DMS114 treated with DMSO at 0.1 percent for 48 hours (cell line): ENCODE measurements around the gene ERC1.

Experiments used
- DNase-seq: peaks from one replicate; lab custom pipeline; 2025; ENCODE audit not compliant: unreplicated experiment; lab: John Stamatoyannopoulos, UW

ERC1 gene

DNA sequence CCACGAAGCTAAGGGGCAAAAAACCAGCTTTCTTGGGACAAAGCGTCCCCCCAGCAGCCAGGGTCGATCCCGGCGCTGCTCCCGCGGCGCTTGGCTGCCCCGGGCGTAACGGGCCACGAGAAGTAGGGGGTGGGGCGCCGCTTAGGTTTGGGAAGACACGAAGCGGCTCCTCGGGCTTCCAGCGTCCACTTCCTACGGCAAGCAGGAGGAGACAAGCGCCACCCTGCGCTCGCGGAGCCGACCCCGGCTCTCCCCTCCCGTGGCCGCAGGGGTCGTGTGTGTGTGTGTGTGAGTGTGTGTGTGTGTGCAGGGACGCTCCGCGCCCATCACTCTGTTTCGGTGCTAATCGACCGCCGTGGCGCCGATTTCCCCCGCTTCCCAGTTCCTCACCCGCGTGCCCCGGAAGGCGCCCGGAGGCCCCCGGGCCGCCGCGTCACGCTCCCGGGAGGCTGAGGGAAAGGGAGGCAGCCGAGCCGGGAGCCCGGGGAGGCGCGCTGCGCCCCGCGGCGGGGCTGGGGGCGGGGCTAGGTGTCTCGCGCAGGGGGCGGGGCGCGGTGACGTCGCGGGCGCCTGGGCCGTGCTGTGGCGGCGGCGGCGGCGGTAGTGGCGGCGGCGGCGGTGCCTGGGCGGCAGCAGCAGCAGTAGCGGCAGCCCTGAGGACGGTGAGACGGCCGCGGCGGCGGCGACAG is at the start of gene ERC1:
Gene ERC1 (plus strand): TSS at position 563 of the 689 bp plus-strand sequence. CDS start 36,681 bp downstream, outside the sequence.
- DNase-seq: peak; percentile 81

DNA sequence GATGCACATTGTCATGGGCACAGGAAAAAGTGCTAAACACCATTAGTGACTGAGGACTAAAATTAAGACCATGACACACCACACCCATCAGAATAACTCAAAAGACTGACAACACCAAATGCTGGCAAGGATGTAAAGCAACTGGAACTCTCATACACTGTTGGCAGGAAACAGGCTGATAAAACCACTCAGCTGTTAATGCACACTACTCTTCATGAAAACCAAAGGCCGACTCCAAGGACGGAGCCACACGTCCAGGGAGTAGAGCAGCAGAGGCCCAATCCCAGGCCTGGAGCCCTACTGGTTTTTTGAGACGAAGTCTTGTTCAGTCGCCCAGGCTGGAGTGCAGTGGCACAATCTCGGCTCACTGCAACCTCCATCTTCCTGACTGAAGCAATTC is 48.0 kb upstream of the ERC1 start:
- DNase-seq: no peak

DNA sequence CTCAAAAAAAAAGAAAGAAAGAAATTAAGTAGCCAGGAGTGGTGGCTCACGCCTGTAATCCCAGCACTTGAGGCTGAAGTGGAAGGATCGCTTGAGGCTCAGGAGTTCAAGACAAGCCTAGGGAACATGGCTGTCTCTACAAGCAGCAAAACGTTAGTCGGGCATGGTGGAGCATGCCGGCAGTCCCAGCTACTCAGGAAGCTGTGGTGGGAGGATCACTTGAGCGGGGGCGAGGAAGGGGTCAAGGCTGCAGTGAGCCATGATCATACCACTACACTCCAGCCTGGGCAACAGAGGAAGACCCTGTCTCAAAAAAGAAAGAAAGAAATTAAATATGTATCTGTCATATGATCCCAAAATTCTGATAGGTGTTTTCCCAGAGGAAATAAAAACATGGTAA is 46.8 kb upstream of the ERC1 start:
- no peak for DNase-seq

DNA sequence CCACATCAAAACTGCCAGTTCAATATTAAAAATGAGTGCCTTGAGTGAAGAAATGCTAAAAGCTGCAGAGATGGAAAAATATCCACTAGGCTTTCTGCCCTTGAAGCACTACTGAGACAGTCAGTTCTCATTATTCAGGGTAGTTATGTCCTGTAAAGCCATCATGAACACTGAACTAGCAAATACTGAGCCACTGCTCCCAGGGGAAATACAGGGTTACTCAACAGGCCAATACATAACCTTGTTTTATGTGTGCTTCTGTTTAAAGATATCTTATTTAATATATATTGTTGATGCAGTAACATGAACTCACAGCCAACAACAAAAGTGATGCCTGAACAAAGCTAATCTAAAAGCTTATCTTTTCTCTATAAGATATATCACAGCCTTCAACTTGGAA is 44.8 kb upstream of the ERC1 start:
- DNase-seq: no peak

DNA sequence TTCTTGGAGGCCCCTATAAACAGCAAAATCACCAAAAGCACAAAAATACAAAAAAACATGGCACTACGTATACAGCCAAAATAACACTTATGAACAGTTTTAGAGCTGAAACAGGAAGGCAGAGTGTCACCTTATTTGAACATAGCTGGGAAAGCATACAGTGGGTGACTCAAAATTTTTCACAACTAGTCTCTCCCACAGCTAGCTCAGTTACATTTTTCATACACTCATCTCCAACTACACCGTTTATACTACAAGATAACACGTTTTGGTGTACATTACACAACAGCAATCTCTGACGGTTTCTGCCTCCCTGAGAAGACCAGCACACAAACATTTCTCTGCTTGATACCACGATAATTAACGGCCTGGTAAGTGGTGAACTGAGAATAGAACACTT is 44.4 kb upstream of the ERC1 start:
- DNase-seq: no peak

DNA sequence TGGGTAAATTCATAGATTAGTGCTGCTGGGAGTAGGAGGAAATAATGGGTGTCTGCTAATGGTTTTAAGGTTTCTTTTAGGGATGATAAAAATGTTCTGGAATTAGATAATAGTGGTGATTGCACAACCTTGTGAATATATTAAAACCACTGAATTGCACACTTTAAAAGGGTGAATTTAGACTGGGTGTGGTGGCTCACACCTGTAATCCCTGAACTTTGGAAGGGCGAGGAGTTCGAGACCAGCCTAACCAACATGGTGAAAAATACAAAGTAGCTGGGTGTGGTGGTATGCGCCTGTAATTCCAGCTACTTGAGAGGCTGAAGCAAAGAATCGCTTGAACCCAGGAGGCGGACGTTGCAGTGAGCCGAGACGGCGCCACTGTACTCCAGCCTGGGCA is 42.8 kb upstream of the ERC1 start:
- no peak for DNase-seq

DNA sequence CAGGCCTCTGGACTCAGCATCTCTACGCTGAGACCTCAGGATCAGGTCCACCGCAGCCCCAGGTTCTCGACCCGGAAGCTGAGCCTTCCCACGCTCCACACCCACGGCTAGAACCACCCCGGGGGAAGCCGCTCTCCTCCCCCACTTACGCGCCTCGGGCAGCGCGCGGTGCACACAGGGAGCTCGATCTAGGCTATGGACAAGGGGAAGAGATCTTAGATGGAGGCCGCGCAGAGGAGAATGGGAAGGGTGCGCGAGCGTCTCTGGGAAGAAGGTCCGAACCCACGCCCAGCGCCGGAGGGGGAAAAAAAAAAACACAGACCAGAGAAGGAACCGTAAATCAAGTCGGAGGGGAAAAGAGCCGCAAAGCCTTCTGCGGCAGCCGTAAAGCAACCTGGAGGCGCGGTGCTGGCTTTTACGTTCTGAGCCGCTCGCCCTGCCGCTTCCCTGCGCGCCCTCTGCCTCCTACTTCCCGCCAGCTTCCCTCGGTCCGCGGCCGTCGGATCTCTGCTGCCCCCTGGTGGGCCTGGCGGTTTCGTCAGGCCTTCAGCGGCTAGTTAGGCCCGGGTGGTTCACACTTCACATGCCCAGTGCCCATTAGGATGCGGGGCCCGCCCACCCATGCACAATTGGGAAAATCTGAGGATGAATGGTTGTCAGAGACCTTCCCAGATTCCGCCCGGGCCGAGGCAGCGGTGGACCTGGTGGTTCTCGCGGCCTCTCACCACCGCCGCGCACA is 41.4 kb upstream of the ERC1 start, which contains the start of gene RAD52:
Gene RAD52 (minus strand): TSS at position 242 of the 739 bp plus-strand sequence. CDS start 16,636 bp downstream, outside the sequence.
- peak; percentile 99 for DNase-seq

DNA sequence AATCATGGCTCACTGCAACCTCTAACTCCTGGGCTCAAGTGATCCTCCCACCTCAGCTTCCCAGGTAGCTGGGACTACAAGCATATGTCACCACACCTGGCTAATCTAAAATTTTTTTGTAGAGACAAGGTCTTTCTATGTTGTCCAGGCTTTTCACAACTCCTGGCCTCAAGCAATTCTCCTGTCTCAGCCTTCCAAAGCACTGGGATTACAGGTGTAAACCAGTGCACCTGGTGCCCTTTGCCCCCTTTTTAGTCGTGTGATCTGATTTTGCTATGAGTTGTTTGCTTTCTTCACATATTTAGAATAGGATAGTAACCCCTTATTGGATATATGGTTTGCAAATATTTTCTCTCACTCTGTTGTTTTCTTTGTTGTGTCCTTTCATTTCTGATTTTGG is 39.8 kb upstream of the ERC1 start:
- no peak for DNase-seq

DNA sequence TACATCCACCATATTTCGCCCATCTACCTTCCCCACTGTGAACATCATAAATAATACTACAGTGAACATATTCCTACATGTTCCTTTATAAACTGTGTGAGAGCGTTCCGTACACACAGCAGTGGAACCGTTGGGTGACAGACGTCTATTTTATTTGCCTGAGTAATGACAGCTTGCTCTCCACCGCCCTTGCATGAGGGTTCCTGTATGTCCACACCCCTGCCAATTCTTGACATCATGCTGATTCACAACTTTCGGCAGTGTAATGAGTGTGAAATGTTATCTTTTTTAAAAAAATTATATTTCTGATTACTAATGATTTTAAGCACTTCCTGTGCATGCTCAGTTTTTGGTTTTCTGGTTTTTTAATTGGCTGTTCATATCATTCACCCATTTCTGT is 37.2 kb upstream of the ERC1 start:
- no peak for DNase-seq

DNA sequence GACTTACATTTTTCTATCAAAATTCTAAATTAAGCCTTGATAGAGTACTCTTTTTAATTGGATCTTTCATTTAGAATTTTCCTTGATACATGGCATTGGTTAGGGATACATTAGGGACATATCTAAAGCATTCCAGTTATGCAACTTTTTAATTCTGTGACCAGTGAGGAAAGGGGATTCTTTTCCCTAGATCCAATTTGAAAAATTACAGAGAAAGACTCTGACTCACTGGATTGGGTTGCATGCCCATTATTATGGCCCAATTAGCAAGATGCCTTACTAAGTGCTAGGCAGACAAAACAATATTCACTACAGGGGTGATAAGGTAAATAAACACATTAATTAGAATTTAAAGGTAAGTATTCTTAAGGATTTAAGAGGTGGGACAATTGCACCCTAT is 36.3 kb upstream of the ERC1 start:
- no peak for DNase-seq

DNA sequence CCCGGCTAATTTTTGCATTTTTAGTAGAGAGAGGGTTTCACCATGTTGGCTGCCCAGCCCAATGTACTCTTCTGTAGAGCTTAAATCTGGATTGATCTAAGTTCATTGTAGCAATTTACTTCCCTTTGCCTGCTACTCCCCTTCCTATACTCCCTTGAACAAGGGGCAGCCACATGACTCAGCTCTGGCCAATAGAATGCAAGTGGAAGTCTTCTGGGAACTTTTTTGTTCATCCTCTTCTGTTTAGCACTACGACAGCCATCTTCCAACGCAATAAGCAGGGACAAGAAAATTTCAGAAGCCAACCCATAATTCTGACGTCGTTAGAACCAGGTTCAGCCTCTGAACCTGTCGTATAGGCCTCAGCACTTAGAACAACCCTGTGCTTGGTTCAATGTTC is 35.1 kb upstream of the ERC1 start:
- no peak for DNase-seq

DNA sequence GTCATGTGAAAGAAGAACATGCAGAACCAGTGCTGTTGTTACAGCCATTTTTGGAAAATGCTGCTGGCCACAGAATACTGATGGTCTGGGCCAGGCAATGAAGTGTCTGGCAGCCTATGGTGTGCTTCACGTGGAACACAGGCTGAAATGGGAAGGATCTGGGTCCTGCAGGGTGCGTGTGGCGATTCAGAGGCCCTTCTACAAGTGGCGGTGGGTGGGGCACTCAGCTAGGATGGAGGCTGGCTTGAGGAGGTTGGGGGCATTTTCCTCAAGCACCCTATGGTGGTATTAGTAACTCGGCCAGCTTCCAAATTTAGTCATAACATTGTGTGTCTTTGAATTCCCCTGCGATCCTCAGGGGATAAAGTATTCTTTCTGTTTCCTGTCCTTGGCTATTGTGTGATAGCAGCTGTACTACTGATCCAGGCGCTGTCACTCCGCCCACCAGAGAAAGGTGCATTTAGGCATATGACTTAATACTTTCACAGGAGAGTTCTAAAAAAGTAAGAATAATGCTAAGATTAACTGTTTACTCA is 32.4 kb upstream of the ERC1 start:
- no peak for DNase-seq

DNA sequence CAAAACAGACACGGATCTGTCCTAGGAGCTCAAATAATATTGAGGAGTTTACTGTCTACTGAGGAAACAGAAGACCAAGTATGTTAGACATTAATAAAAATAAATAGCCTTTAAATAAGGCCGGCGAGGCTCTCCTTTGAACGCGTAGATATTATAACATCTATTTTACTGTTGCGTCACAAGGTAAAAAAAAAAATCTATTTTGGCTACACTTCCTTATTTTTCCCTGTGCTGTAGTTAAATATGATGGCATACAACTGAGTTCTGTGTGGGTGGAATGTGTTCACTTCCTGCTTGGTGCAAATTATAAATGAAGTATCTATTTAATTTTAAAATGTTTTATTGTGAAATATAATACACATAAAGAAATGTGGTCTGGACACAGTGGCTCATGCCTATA is 24.3 kb upstream of the ERC1 start:
- DNase-seq: no peak

DNA sequence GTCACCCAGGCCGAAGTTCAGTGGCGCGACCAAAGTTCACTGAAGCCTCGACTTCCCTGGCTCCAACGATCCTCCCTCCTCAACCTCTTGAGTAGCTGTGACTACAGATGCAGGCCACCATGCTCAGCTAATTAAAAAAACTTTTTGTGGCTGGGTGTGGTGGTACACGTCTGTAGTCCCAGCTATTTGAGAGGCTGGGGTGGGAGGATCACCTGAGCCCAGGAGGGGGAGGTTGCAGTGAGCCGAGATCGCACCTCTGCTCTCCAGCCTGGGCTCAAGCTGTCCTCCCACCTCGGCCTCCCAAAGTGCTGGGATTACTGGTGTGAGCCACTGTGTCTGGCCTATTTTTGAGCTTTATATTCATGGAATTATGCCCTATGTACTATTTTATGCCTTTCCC is 23.4 kb upstream of the ERC1 start:
- DNase-seq: no peak

DNA sequence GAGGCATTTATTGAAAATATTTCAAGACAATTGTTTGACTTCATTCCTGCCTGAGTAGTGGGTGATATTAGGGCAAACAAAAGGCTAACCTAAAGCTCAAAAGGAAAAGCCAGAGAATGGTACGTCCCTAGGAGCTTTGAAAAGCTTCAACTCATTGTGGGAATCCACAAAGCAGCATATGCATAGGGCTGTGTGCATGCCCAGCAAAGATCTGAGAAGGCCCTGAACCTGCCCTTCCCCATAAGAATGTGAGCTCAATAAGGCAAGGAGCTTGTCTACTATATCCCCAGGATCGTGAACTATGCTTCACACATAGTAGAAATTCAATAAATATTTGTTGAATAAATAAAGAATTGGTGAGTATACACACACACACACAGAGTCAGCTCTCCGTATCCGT is 22.5 kb upstream of the ERC1 start:
- DNase-seq: no peak

DNA sequence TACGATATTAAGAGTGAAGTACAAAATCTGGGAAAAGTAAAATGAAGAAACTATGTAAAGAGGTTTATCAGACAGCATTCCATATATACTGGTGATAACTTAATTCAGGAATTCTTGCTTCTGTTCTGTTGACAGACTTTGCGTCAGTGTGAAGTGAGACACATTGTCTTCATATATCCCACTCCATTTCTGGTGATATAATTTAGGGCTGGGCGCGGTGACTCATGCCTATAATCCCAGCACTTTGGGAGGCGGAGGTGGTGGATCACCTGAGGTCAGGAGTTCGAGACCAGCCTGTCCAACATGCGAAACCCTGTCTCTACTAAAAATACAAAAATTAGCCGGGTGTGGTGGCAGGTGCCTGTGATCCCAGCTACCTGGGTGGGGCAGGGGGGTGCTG is 21.2 kb upstream of the ERC1 start:
- DNase-seq: no peak

DNA sequence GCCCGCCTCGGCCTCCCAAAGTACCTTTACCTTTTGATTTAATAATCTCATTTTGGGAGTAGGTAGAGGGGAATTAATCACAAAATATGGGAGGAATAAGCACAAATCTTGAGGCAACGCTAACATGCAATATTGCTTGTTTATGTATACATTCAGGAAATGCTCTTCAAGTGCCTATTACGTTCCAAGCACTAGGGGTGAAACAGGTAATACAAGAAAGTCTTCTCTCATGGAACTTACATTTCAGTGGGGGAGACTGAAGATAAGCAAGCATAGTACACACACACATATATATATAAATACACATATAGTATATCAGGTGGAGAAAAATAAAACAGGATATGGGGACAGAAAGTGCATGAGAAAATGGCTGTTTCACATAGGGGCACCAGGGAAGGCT is 19.0 kb upstream of the ERC1 start:
- DNase-seq: no peak

DNA sequence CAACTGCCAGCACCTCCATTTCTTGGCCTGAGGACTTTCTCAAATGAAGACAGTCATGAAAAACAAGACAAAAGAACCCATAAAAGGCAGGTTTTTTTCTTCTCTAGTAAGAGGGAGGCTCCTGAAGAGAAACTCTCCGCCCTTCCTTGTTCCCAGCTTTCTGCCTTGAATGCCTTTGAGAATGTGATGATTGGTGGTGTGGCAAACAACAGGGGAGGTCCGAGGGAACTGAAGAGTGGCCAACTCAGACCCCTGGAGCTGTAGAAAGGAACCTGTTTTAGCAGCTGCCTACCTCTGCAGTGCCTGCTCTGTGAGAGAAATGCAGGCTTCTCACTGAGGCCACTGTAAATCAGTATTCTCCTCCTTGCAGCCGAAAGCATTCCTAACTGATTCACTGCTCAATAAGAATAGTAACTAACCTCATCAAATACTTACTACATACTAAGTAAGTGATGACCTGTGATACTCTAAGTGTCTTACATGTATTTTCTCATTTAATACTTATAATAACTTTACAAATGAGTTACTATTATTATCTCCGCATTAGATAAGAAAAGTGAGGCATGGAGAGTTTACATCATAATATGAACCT is 16.7 kb upstream of the ERC1 start:
- no peak for DNase-seq

DNA sequence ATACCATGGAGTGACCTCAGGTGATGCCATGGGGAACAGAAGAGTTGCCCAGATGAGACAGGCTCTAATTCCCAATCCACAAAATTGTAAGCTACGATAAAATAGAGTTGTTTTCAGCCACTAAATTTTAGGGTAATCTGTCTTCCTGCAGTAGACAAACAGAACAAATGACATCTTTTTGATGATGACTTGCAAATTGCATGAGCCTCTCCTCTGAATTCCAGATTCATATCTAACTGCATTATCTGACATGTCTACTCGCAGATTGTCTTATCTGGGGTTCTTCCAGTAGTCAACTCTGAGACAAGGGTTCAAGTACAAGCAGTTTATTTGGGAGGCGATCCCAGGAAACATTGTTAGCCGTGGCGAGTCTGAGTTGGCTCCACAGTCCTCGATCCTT is 14.4 kb upstream of the ERC1 start:
- no peak for DNase-seq

DNA sequence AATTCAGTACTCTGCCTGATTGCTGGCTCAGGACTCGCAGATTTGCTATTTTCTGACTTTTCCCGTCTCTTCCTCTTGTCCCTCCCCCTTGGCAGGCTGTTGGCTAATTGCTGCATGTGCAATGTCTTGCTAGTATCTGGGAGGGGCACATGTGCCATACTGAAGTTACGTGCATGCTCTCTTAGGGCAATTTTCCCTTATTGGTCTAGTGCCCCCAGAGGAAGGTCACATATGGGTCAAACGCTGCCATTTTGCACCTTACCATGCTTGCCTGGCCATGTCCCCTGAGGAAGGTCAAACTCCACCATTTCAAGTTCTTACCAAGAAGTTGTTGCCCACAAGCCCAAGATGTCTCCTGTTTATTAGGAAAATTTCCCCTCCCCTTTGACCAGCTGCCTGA is 13.9 kb upstream of the ERC1 start:
- no peak for DNase-seq

DNA sequence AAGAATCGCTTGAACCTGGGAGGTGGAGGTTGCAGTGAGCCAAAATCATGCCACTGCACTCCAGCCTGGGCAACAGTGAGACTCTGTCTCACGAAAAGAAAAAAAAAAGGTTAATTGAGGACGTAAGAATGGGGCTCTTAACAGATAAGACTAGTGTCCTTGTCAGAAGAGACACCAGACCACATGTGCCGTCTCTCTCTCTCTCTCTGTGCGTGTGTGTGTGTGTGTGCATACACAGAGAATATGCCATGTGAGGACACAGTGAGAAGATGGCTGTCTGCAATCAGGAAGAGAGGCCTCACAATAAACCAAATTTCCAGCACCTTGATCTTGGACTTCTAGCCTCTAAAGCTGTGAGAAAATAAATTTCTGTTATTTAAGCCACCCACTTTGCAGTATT is 11.7 kb upstream of the ERC1 start:
- DNase-seq: no peak

DNA sequence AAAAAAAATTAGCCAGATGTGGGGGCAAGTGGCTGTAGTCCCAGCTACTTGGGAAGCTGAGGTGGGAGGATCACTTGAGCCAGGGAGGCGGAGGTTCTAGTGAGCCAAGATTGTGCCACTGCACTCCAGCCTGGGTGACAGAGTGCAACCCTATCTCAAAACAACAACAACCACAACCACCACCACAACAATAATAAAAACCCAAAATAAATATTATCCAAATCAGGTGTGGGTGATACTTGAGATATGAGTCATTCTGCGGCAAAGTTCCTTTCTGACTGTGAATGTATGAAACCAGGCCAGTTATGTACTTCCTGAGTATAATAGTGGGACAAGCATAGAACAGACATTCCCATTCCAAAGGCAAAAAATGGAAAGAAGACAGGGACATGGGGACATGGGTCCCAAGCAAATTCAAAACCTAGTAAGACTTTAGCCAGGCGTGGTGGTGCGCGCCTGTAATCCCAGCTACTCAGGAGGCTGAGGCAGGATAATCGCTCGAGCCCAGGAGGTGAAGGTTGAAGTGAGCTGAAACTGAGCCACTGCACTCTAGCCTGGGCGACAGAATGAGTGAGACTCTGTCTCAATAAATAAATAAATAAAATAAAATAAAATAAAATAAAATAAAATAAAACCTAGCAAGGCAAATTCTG is 9.7 kb upstream of the ERC1 start:
- DNase-seq: no peak
